Measurements from ENCODE around the gene DIS3. TPM values are rescaled to one million over a fixed set of nuclear protein-coding genes. Genes with fewer than 3 reads are reported as not detected.

The DIS3 gene
- total and polyA plus RNA-seq, 2 experiments from 2014 or later = 37.7 to 45.1 TPM

- no peaks in the 10 kb centered on the region for H4K20me1 ChIP-seq (replicated peaks; ENCODE audit: insufficient read depth)
- no peaks in the 10 kb centered on the region for H3K36me3 ChIP-seq (ENCODE audit: insufficient read depth)
- peak overlapping the region; percentile 87; the same call in 1 of the 2 replicates for H3K27ac Mint-ChIP-seq
- H3F3A ChIP-seq (replicated peaks; ENCODE audit: low read depth) = no peaks in the 10 kb centered on the region
- no peak overlapping the region for H3K4me2 ChIP-seq
- DNase-seq (ENCODE audit: low spot score) (peak; percentile 22), ATAC-seq (no peak; the same call in 2 of the 3 replicates)
- peaks cover 6% of the 10 kb centered on the region for H3K4me1 Mint-ChIP-seq
- H3K27ac ChIP-seq (ENCODE audit: low read depth) = no peak overlapping the region
- H3K27me3 ChIP-seq (ENCODE audit: insufficient read depth) = no peaks in the 10 kb centered on the region
- no peaks in the 10 kb centered on the region for H3K79me2 ChIP-seq (replicated peaks; ENCODE audit: insufficient read depth)
- H3K9me3 Mint-ChIP-seq = no peaks in the 10 kb centered on the region
- H2AFZ ChIP-seq = no peak overlapping the region
- no peak overlapping the region for H3K4me3 Mint-ChIP-seq
- no peaks in the 10 kb centered on the region for H3K27me3 Mint-ChIP-seq (ENCODE audit: insufficient read depth, low read depth, poor library complexity)
- no peak for TF ChIP-seq ZNF114 (CRISPR knock-in tag; IDR thresholded peaks at IDR 0.05)
- TF ChIP-seq EZH2 (IDR thresholded peaks at IDR 0.05; ENCODE audit: low read depth, unreplicated experiment) = no peak
- no peak for TF ChIP-seq NANOG (IDR thresholded peaks at IDR 0.05; ENCODE audit: borderline replicate concordance)
- no peak for TF ChIP-seq POLR2AphosphoS5 (IDR thresholded peaks at IDR 0.05; ENCODE audit: low read depth)
- no peak for TF ChIP-seq REST (IDR thresholded peaks at IDR 0.05; ENCODE audit: unreplicated experiment)
- TF ChIP-seq CTCF (conservative IDR thresholded peaks at IDR 0.05; ENCODE audit: low read depth in 2 of 2) = no peak
- TF ChIP-seq STAT1 (IDR thresholded peaks at IDR 0.05; ENCODE audit: unreplicated experiment) = no peak
- no peak for TF ChIP-seq ETS1 (IDR thresholded peaks at IDR 0.05)
- no peak for TF ChIP-seq EZH2phosphoT487 (IDR thresholded peaks at IDR 0.05; ENCODE audit: unreplicated experiment)
- TF ChIP-seq ZNF331 (CRISPR knock-in tag; IDR thresholded peaks at IDR 0.05; ENCODE audit: low read depth) = no peak
- no peak overlapping the region for H3K4me3 ChIP-seq
- H3K4me1 ChIP-seq (ENCODE audit: insufficient read depth) = peaks cover 5% of the 10 kb centered on the region; the same call in 1 of the 2 replicates
- no peaks in the 10 kb centered on the region for H3K9me2 ChIP-seq (ENCODE audit: insufficient read depth)
- H3K36me3 Mint-ChIP-seq (ENCODE audit: low read depth) = peaks cover 4% of the 10 kb centered on the region; the same call in 2 of the 3 replicates
Measured at GRCh38 chr13:72820156-72820897, 38.6 kb upstream of the DIS3 start.

Data from GM23338 (cell line).